Body of pancreas (tissue), 4 donors: ENCODE results near the gene UNCX. TPM values are rescaled to one million over a fixed set of nuclear protein-coding genes. Genes with fewer than 3 reads are reported as not detected.

ENCODE experiments used
- ATAC-seq: fragments of 150-250 bp; one replicate; pipeline ENCODE4 v1.9.1; 2016
- DNase-seq, 4 donors: peaks; one replicate each; pipeline ENCODE4 v3.0.0-alpha.2; 2019
- H3K27ac ChIP-seq, 4 donors: fragments of 200-600 bp; sonication (generic); 1 replicate in 3 of 4; 2 replicates in 1 of 4; pipeline versions ENCODE4 v1.5.1 to v1.6.1; 2016 to 2019; ENCODE audit warnings: mild to moderate bottlenecking in 1 of 4, mixed read lengths in 1 of 4, moderate library complexity in 1 of 4
- H3K27me3 ChIP-seq, 2 donors: fragments of 200-600 bp; sonication (generic); one replicate each; pipeline ENCODE4 v1.6.0; 2016; ENCODE audit warnings: mild to moderate bottlenecking in 1 of 2
- H3K36me3 ChIP-seq, 2 donors: fragments of 200-600 bp; sonication (generic); replicated peaks in 1 of 2; 2 replicates each; pipeline ENCODE4 v1.5.1; 2016; ENCODE audit warnings: low read depth in 2 of 2; ENCODE audit not compliant: insufficient read depth in 1 of 2
- H3K4me1 ChIP-seq: fragments of 200-600 bp; sonication (generic); one replicate; pipeline ENCODE4 v1.6.0; 2016
- H3K4me3 ChIP-seq, 2 donors: fragments of 200-600 bp; sonication (generic); 1 replicate in 1 of 2; 2 replicates in 1 of 2; pipeline ENCODE4 v1.5.1; 2016 to 2019
- H3K9me3 ChIP-seq, 3 donors: fragments of 200-600 bp; sonication (generic); 1 replicate in 2 of 3; 2 replicates in 1 of 3; pipeline ENCODE4 v1.5.1; 2016
- POLR2A ChIP-seq, 3 donors: fragments of 450-650 bp; IDR thresholded peaks; one replicate each; pipeline ENCODE4 v1.6.1; 2016; ENCODE audit warnings: antibody characterized with exemption in 3 of 3, mild to moderate bottlenecking in 2 of 3
- WGBS, 2 donors: methylation state at CpG; one replicate each; pipeline ENCODE4 v1.1.5; 2017; 5-methylcytosine and 5-hydroxymethylcytosine counted together
- intact Hi-C: fragments of 100-400 bp; cut with DNase I; formaldehyde crosslinking; loops from one replicate; pipeline ENCODE4 v1.15.1; 2023
- total RNA-seq, 2 donors: library from RNA; depleted of rRNA; stranded (reverse); fragments of >200 nt; gene quantifications; one replicate each; pipeline ENCODE4 v1.1.0, GENCODE V29; 2016
- TF ChIP-seq, protein P1 (sequence below), 7 experiments: fragments of 450-650 bp in 4 of 7; fragments of 200-600 bp in 3 of 7; sonication (generic) in 3 of 7; IDR thresholded peaks; one replicate each; pipeline ENCODE4 v1.5.1; 2016 to 2019; ENCODE audit warnings: antibody characterized with exemption in 7 of 7

Gene UNCX
- not detected for total RNA-seq

DNA sequence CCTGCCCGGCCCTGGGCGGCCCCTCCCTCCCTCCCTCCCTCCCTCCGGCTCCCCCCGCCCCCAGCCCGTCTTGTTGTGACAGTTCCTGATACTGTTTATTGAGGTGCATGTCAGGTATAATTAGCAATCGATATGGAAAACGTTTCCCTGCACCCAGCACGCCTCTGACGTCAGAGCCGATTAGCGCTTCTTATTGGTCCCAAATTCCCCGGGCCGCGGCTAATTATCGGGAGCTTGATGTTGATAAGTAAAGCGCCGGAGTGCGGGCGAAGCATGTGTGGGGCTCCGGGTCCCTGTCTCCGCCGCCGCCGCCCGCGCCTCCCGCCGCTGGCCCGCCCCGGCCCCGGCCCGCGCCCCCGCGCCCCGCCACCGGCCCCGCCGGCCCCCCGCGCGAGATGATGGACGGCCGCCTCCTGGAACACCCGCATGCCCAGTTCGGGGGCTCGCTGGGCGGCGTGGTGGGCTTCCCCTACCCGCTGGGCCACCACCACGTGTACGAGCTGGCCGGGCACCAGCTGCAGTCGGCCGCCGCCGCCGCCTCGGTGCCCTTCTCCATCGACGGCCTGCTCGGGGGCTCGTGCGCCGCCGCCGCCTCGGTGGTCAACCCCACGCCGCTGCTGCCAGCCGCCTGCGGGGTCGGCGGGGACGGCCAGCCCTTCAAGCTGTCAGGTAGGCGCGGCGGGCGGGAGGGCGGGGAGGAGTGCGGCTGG is at the start of gene UNCX:
Gene UNCX (plus strand): TSS at position 250 of the 710 bp plus-strand sequence. CDS start 146 bp downstream, at position 396.
- H3K4me3 ChIP-seq = no peak within 1 kb of the TSS
- no peak for DNase-seq
- no peak for ATAC-seq
- peaks cover 17% of the 10 kb centered on the region for H3K4me1 ChIP-seq
- H3K9me3 ChIP-seq = no peaks in the 10 kb centered on the region
- TF ChIP-seq, protein P1, sequence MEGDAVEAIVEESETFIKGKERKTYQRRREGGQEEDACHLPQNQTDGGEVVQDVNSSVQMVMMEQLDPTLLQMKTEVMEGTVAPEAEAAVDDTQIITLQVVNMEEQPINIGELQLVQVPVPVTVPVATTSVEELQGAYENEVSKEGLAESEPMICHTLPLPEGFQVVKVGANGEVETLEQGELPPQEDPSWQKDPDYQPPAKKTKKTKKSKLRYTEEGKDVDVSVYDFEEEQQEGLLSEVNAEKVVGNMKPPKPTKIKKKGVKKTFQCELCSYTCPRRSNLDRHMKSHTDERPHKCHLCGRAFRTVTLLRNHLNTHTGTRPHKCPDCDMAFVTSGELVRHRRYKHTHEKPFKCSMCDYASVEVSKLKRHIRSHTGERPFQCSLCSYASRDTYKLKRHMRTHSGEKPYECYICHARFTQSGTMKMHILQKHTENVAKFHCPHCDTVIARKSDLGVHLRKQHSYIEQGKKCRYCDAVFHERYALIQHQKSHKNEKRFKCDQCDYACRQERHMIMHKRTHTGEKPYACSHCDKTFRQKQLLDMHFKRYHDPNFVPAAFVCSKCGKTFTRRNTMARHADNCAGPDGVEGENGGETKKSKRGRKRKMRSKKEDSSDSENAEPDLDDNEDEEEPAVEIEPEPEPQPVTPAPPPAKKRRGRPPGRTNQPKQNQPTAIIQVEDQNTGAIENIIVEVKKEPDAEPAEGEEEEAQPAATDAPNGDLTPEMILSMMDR (IDR thresholded peaks at IDR 0.05) = no peak
- no peak for TF ChIP-seq POLR2A (IDR thresholded peaks at IDR 0.05)
- intact Hi-C loops = no loop called here
- H3K27me3 ChIP-seq = peaks cover 4 to 65% of the 10 kb centered on the region in 2 donors
- no peaks in the 10 kb centered on the region for H3K36me3 ChIP-seq
- H3K27ac ChIP-seq = no peak within 1 kb of the TSS
- WGBS, 2 donors = 3% methylated on average over 38 of the region's 81 CpGs; no CpG with 5 or more reads in 1 of the 2 donors

DNA sequence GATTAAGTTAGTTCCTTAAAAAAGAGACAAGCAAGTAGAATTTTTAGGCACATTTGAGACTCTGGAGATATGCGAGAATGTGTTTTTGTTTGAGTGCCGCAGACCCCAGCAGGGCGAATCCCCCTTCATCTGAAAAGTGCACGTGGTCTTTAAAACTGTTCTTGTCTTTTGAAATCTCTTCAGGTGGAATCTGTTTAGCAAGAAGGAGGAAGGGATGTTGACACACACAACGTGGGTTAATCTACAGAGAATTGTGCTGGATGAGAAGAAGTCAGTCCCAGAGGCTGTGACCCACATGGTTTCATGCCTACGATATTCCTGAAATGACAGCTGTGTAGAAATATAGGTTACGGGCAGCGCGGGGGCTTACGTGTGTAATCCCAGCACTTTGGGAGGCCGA is 45.5 kb upstream of the UNCX start:
- intact Hi-C loops = no loop called here
- DNase-seq (no peak), ATAC-seq (no peak)
- TF ChIP-seq, protein P1 (IDR thresholded peaks at IDR 0.05) = no peak
- no peak for TF ChIP-seq POLR2A (IDR thresholded peaks at IDR 0.05)
- Histone ChIP-seq H3K36me3 (no peaks in the 10 kb centered on the region), H3K27ac (no peak overlapping the region), H3K4me1 (no peaks in the 10 kb centered on the region), H3K27me3 (peaks cover 0 to 4% of the 10 kb centered on the region in 2 donors), H3K4me3 (no peak overlapping the region), H3K9me3 (no peaks in the 10 kb centered on the region)
- WGBS, 2 donors = 69 to 71% methylated on average over 11 of the region's 11 CpGs

DNA sequence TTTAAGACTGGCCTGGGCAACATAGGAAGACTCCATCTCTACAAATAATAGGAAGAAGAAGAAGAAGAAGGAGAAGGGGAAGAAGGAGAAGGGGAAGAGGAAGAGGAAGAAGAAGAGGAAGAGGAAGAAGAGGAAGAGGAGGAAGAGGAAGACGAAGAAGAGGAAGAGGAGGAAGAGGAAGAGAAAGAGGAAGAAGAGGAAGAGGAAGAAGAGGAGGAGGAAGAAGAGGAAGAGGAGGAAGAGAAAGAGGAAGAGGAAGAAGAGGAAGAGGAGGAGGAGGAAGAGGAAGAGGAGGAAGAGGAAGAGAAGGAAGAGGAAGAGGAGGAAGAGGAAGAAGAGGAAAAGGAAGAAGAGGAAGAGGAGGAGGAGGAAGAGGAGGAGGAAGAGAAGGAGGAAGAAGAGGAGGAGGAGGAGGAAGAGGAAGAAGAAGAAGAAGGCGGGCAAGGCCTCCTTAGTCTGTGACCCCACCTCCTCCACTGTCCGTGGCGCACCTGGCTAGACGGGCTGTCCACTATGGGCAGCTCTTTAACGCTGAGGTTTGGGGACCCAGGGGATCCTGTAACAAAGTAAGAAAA is 43.9 kb upstream of the UNCX start:
- TF ChIP-seq POLR2A (IDR thresholded peaks at IDR 0.05) = no peak
- TF ChIP-seq, protein P1 (IDR thresholded peaks at IDR 0.05) = no peak
- peaks cover 0 to 9% of the 10 kb centered on the region in 2 donors for H3K27me3 ChIP-seq

DNA sequence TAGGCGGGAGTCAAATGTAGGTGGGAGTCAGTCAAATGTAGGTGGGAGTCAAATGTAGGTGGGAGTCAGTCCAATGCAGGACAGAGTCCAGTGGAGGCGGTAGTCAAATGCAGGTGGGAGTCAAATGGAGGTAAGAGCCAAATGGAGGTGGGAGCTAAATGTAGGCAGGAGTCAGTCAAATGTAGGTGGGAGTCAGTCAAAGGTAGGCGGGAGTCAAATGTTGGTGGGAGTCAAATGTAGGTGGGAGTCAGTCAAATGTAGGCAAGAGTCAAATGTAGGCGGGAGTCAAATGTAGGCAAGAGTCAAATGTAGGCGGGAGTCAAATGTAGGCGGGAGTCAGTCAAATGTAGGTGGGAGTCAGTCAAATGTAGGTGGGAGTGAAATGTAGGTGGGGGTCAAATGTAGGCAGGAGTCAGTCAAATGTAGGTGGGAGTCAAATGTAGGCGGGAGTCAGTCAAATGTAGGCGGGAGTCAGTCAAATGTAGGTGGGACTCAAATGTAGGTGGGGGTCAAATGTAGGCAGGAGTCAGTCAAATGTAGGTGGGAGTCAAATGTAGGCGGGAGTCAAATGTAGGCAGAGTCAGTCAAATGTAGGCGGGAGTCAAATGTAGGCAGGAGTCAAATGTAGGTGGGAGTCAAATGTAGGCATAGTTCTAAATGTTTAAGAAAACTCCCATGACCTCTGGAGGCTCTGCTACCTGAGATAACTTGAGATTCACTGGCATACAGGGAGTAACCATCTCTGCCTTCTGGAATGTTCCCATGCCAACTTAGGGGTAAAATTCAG is 42.5 kb upstream of the UNCX start:
- TF ChIP-seq POLR2A (IDR thresholded peaks at IDR 0.05) = no peak
- TF ChIP-seq, protein P1 (IDR thresholded peaks at IDR 0.05) = no peak
- DNase-seq = no peak
- no peak overlapping the region for H3K4me3 ChIP-seq
- H3K9me3 ChIP-seq = no peaks in the 10 kb centered on the region
- peaks cover 0 to 9% of the 10 kb centered on the region in 2 donors for H3K27me3 ChIP-seq
- no peak for ATAC-seq
- H3K27ac ChIP-seq = no peak overlapping the region
- H3K36me3 ChIP-seq = no peaks in the 10 kb centered on the region
- intact Hi-C loops = no loop called here
- 57 to 62% methylated on average over 10 of the region's 10 CpGs for WGBS, 2 donors
- no peaks in the 10 kb centered on the region for H3K4me1 ChIP-seq

More for the DNA sequence above, 43.9 kb upstream of the UNCX start:
- 82 to 88% methylated on average over 5 to 6 of the region's 6 CpGs for WGBS, 2 donors
- no peaks in the 10 kb centered on the region for H3K36me3 ChIP-seq
- intact Hi-C loops = no loop called here
- no peaks in the 10 kb centered on the region for H3K9me3 ChIP-seq
- ATAC-seq (no peak), DNase-seq (no peak)
- H3K4me1 ChIP-seq = no peaks in the 10 kb centered on the region
- H3K27ac ChIP-seq = no peak overlapping the region
- no peak overlapping the region for H3K4me3 ChIP-seq
